H9 (cell line): Measurements from ENCODE around the gene RBM46. TPM values are rescaled to one million over a fixed set of nuclear protein-coding genes. Genes with fewer than 3 reads are reported as not detected.

ENCODE experiments used
- DNase-seq: peaks from one replicate; pipeline ENCODE4 v3.0.0-alpha.2; 2017
- H2AFZ ChIP-seq: one replicate; pipeline ENCODE4 v1.6.1; 2013; ENCODE audit warnings: mild to moderate bottlenecking, low read length, control low read depth, moderate library complexity
- H2AK5ac ChIP-seq: 2 replicates; pipeline ENCODE4 v1.6.1; 2013; ENCODE audit warnings: low read length, control low read depth, mixed read lengths; ENCODE audit not compliant: insufficient read length
- H2BK120ac ChIP-seq: one replicate; pipeline ENCODE4 v1.6.1; 2013; ENCODE audit warnings: low read depth, mild to moderate bottlenecking, low read length, control low read depth, inconsistent platforms; ENCODE audit not compliant: poor library complexity, severe bottlenecking
- H2BK12ac ChIP-seq: 2 replicates; pipeline ENCODE4 v1.6.1; 2013; ENCODE audit warnings: low read length, control low read depth, mixed read lengths, low read depth; ENCODE audit not compliant: insufficient read length
- H2BK15ac ChIP-seq: 2 replicates; pipeline ENCODE4 v1.6.1; 2013; ENCODE audit warnings: low read depth, low read length, control low read depth
- H2BK20ac ChIP-seq: one replicate; pipeline ENCODE4 v1.6.1; 2013; ENCODE audit warnings: low read depth, mild to moderate bottlenecking, low read length, control low read depth, inconsistent platforms; ENCODE audit not compliant: poor library complexity, severe bottlenecking
- H2BK5ac ChIP-seq: 2 replicates; pipeline ENCODE4 v1.6.1; 2013; ENCODE audit warnings: low read length, control low read depth, mixed read lengths; ENCODE audit not compliant: insufficient read length
- H3K14ac ChIP-seq: 2 replicates; pipeline ENCODE4 v1.6.1; 2013; ENCODE audit warnings: low read length, control low read depth; ENCODE audit not compliant: insufficient read depth
- H3K18ac ChIP-seq: 2 replicates; pipeline ENCODE4 v1.6.1; 2013; ENCODE audit warnings: low read depth, mild to moderate bottlenecking, mixed read lengths, low read length, control low read depth; ENCODE audit not compliant: insufficient read length
- H3K23ac ChIP-seq: 2 replicates; pipeline ENCODE4 v1.6.1; 2013; ENCODE audit warnings: low read length, control low read depth, mixed read lengths, low read depth; ENCODE audit not compliant: insufficient read length
- H3K23me2 ChIP-seq: 2 replicates; pipeline ENCODE4 v1.6.1; 2013; ENCODE audit warnings: low read depth, mild to moderate bottlenecking, mixed read lengths, low read length, control low read depth; ENCODE audit not compliant: insufficient read length, poor library complexity, severe bottlenecking
- H3K27ac ChIP-seq: 2 replicates; pipeline ENCODE4 v1.5.1; 2013; ENCODE audit warnings: low read length, control low read depth, mixed read lengths, low read depth; ENCODE audit not compliant: insufficient read length
- H3K27me3 ChIP-seq: 2 replicates; pipeline ENCODE4 v1.6.1; 2013; ENCODE audit warnings: low read length, control low read depth, inconsistent platforms; ENCODE audit not compliant: insufficient read depth
- H3K4ac ChIP-seq: 2 replicates; pipeline ENCODE4 v1.6.1; 2013; ENCODE audit warnings: low read depth, mild to moderate bottlenecking, control low read depth, inconsistent platforms, low read length, moderate library complexity
- H3K4me1 ChIP-seq: 2 replicates; pipeline ENCODE4 v1.6.1; 2013; ENCODE audit warnings: low read length, control low read depth, inconsistent platforms; ENCODE audit not compliant: insufficient read depth
- H3K4me2 ChIP-seq: 2 replicates; pipeline ENCODE4 v1.6.1; 2013; ENCODE audit warnings: low read length, control low read depth, mixed read lengths; ENCODE audit not compliant: insufficient read length, insufficient read depth
- H3K56ac ChIP-seq: 2 replicates; pipeline ENCODE4 v1.6.1; 2013; ENCODE audit warnings: low read depth, mild to moderate bottlenecking, mixed read lengths, low read length, control low read depth; ENCODE audit not compliant: insufficient read length
- H3K79me1 ChIP-seq: 2 replicates; pipeline ENCODE4 v1.6.1; 2013; ENCODE audit warnings: low read depth, mild to moderate bottlenecking, moderate library complexity, low read length, control low read depth, inconsistent platforms; ENCODE audit not compliant: insufficient read depth, poor library complexity, severe bottlenecking
- H3K79me2 ChIP-seq: 2 replicates; pipeline ENCODE4 v1.6.1; 2013; ENCODE audit warnings: low read length, control low read depth, inconsistent platforms; ENCODE audit not compliant: insufficient read depth
- H3K9ac ChIP-seq: 2 replicates; pipeline ENCODE4 v1.6.1; 2013; ENCODE audit warnings: low read length, control low read depth, mixed read lengths; ENCODE audit not compliant: insufficient read length; ENCODE audit errors: extremely low read depth
- H3K9me3 ChIP-seq: one replicate; pipeline ENCODE4 v1.6.1; 2013; ENCODE audit warnings: low read depth, low read length, inconsistent platforms; ENCODE audit not compliant: control insufficient read depth
- H3T11ph ChIP-seq: one replicate; pipeline ENCODE4 v1.6.1; 2013; ENCODE audit warnings: mild to moderate bottlenecking, low read length, control low read depth, inconsistent platforms
- H4K20me1 ChIP-seq: one replicate; pipeline ENCODE4 v1.6.1; 2013; ENCODE audit not compliant: control insufficient read depth, insufficient read length, insufficient read depth
- H4K5ac ChIP-seq: 2 replicates; pipeline ENCODE4 v1.6.1; 2013; ENCODE audit warnings: low read depth, mild to moderate bottlenecking, mixed read lengths, low read length, control low read depth; ENCODE audit not compliant: insufficient read length
- H4K8ac ChIP-seq: replicated peaks from 2 replicates; pipeline ENCODE4 v1.6.1; 2013; ENCODE audit warnings: low read length, control low read depth, mixed read lengths, low read depth; ENCODE audit not compliant: insufficient read length
- H4K91ac ChIP-seq: 2 replicates; pipeline ENCODE4 v1.6.1; 2013; ENCODE audit warnings: low read depth, mild to moderate bottlenecking, moderate library complexity, mixed read lengths, low read length, control low read depth; ENCODE audit not compliant: insufficient read length
- H3K27ac Mint-ChIP-seq, 3 experiments: 2 replicates in 2 of 3; 3 replicates in 1 of 3; pipeline ENCODE4 v1.8.0; 2020 to 2021; ENCODE audit warnings: mixed read lengths in 3 of 3, mild to moderate bottlenecking in 1 of 3, moderate library complexity in 1 of 3
- H3K27me3 Mint-ChIP-seq: 2 replicates; pipeline ENCODE4 v1.8.0; 2021; ENCODE audit warnings: low read depth, mild to moderate bottlenecking, moderate library complexity, mixed read lengths
- H3K36me3 Mint-ChIP-seq, 3 experiments: 2 replicates in 2 of 3; 3 replicates in 1 of 3; pipeline ENCODE4 v1.8.0; 2020 to 2021; ENCODE audit warnings: low read depth in 3 of 3, mixed read lengths in 3 of 3; ENCODE audit not compliant: insufficient read depth in 1 of 3
- H3K4me1 Mint-ChIP-seq, 2 experiments: 2 replicates each; pipeline ENCODE4 v1.8.0; 2020; ENCODE audit warnings: mixed read lengths in 2 of 2
- H3K4me3 Mint-ChIP-seq, 2 experiments: 2 replicates in 1 of 2; 3 replicates in 1 of 2; pipeline ENCODE4 v1.8.0; 2020 to 2021; ENCODE audit warnings: mild to moderate bottlenecking in 2 of 2, mixed read lengths in 2 of 2, moderate library complexity in 1 of 2
- H3K9me3 Mint-ChIP-seq, 2 experiments: 2 replicates in 1 of 2; 3 replicates in 1 of 2; pipeline ENCODE4 v1.8.0; 2020; ENCODE audit warnings: mild to moderate bottlenecking in 2 of 2, mixed read lengths in 2 of 2, moderate library complexity in 1 of 2
- CTCF ChIP-seq: fragments of 200-600 bp; sonication (generic); conservative IDR thresholded peaks from 3 replicates; pipeline ENCODE4 v1.8.0; 2021; ENCODE audit warnings: antibody characterized with exemption, mild to moderate bottlenecking
- WGBS: extraction: QIAGEN DNeasy Blood & Tissue Kit; methylation state at CpG from one replicate; pipeline ENCODE4 v1.1.7; 2013; ENCODE audit warnings: missing lambda C conversion rate, low lambda C conversion rate, mixed read lengths; ENCODE audit not compliant: insufficient read length; ENCODE audit errors: extremely low coverage; 5-methylcytosine and 5-hydroxymethylcytosine counted together
- total RNA-seq: library from RNA; stranded (reverse); gene quantifications from 2 replicates; pipeline ENCODE4 v1.2.1, GENCODE V29; 2021

RBM46 gene
- total RNA-seq, 1 experiment from 2014 or later = 0.17 TPM

GRCh38 chr4:154807042-154807630 is 26.1 kb downstream of the RBM46 start:
- Histone ChIP-seq H3K14ac (no peak overlapping the region), H4K20me1 (no peaks in the 10 kb centered on the region), H4K8ac (no peak overlapping the region), H3K4me1 (no peaks in the 10 kb centered on the region), H2BK5ac (no peak overlapping the region), H4K5ac (no peak overlapping the region), H2BK12ac (no peak overlapping the region), H3K79me2 (no peaks in the 10 kb centered on the region), H2BK120ac (no peak overlapping the region), H3K56ac (no peak overlapping the region), H3T11ph (no peak overlapping the region), H3K9ac (no peak overlapping the region), H3K23ac (no peak overlapping the region), H3K18ac (no peak overlapping the region), H3K79me1 (no peaks in the 10 kb centered on the region), H3K9me3 (no peaks in the 10 kb centered on the region), H3K27ac (no peak overlapping the region), H2BK15ac (no peak overlapping the region), H3K27me3 (no peaks in the 10 kb centered on the region), H3K23me2 (no peaks in the 10 kb centered on the region), H2AFZ (no peak overlapping the region), H3K4ac (no peak overlapping the region), H3K4me2 (no peak overlapping the region), H2BK20ac (no peak overlapping the region), H4K91ac (no peak overlapping the region), H2AK5ac (no peak overlapping the region)
- peak; percentile 61 for TF ChIP-seq CTCF
- no peak overlapping the region for H3K4me3 Mint-ChIP-seq
- H3K27ac Mint-ChIP-seq = no peak overlapping the region
- no peaks in the 10 kb centered on the region for H3K4me1 Mint-ChIP-seq
- no peak for DNase-seq
- H3K27me3 Mint-ChIP-seq = no peaks in the 10 kb centered on the region
- no peaks in the 10 kb centered on the region for H3K36me3 Mint-ChIP-seq
- WGBS = no CpG with 5 or more reads among the region's 3 CpGs
- peaks cover 0 to 2% of the 10 kb centered on the region in 2 experiments; a peak in 1 of 5 replicates for H3K9me3 Mint-ChIP-seq
